ENCODE data around the gene ALG9.
"Not testable (repeated sequence)": the region's sequence is repeated elsewhere in the genome, so short reads cannot be mapped to it uniquely, and the experiment has no call there.

The ALG9 gene

DNA sequence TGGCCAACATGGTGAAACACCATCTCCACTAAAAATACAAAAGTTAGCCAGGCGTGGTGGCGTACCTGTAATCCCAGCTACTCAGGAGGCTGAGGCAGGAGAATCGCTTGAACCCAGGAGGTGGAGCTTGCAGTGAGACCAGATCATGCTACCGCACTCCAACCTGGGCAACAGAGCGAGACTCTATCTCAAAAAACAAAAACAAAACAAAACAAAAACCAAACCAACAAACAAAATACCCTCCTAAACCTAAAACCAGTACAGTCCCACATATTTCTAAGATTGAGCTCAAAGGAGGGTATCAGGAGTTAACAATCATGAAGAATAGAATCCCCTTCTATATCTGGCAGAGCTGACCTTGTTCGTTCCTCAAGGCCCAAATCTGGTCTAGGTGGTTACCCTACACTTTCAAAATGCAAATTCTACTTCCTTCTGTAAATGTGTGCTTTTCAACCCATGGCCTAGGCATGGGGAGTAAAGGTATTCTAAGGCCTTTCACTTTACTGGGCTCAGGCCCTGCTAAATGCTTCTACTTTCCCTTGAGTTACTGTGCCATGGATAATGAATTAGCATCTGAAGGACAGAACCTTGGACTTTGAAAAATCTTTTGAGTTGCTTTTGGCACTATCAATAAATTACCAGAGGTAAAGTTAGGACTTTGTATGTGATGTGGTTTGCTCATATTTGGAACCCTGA lies 94.8 kb downstream of the ALG9 start:
- no peak overlapping the region for H3K4me3 ChIP-seq (ENCODE audit: low read depth, low read length)
- TF ChIP-seq, protein P1, sequence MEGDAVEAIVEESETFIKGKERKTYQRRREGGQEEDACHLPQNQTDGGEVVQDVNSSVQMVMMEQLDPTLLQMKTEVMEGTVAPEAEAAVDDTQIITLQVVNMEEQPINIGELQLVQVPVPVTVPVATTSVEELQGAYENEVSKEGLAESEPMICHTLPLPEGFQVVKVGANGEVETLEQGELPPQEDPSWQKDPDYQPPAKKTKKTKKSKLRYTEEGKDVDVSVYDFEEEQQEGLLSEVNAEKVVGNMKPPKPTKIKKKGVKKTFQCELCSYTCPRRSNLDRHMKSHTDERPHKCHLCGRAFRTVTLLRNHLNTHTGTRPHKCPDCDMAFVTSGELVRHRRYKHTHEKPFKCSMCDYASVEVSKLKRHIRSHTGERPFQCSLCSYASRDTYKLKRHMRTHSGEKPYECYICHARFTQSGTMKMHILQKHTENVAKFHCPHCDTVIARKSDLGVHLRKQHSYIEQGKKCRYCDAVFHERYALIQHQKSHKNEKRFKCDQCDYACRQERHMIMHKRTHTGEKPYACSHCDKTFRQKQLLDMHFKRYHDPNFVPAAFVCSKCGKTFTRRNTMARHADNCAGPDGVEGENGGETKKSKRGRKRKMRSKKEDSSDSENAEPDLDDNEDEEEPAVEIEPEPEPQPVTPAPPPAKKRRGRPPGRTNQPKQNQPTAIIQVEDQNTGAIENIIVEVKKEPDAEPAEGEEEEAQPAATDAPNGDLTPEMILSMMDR (IDR thresholded peaks at IDR 0.05; ENCODE audit: borderline replicate concordance, insufficient read depth, low read depth, low read length) = no peak

GRCh38 chr11:111774955-111775710 lies 96.2 kb downstream of the ALG9 start:
- no peak overlapping the region for H3K4me3 ChIP-seq (ENCODE audit: low read depth, low read length)
- TF ChIP-seq, protein P1 (IDR thresholded peaks at IDR 0.05; ENCODE audit: borderline replicate concordance, insufficient read depth, low read depth, low read length) = no peak

DNA sequence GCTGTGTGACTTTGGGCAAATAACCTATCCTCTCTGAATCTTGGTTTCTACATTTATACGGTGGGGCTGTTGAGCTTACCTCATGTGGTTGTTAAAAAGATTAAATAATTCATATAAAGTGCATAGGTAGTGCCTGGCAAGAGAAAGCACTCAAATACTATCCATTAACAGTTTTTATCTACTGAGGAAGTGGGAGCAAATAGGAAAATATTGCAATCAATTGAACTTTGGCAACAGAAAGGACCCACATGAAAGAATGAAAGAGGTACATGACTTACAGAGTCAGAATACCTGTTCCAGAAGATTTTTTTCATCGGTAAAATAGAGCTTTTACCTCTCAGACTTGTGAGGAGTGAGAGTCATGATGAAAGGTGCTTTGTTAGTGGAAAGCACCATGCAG lies 98.8 kb downstream of the ALG9 start:
- no peak overlapping the region for H3K4me3 ChIP-seq (ENCODE audit: low read depth, low read length)
- TF ChIP-seq, protein P1 (IDR thresholded peaks at IDR 0.05; ENCODE audit: borderline replicate concordance, insufficient read depth, low read depth, low read length) = no peak

GRCh38 chr11:111771205-111771604 lies 100.2 kb downstream of the ALG9 start:
- not testable (repeated sequence) for H3K4me3 ChIP-seq (ENCODE audit: low read depth, low read length)

- H3K4me3 ChIP-seq (ENCODE audit: low read depth, low read length) = no peak overlapping the region
- TF ChIP-seq, protein P1 (IDR thresholded peaks at IDR 0.05; ENCODE audit: borderline replicate concordance, insufficient read depth, low read depth, low read length) = no peak
Measured at GRCh38 chr11:111770581-111771134, 100.7 kb downstream of the ALG9 start.

DNA sequence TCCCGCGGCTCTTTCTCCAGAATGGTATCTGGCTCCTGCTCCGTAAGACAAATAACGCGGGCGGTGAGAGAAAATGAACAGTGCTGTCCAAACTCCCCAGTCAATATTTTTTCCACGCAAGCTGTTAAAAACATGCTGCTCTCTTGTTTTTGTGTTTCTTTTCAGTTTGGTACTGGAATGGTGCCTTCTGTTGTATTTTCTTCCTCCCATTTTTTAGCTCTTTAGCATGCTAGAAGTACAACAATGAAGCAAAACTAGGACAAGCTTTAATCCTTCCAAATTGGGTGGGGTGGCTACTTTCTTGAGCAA lies 104.6 kb downstream of the ALG9 start:
- TF ChIP-seq, protein P1 (IDR thresholded peaks at IDR 0.05; ENCODE audit: borderline replicate concordance, insufficient read depth, low read depth, low read length) = no peak
- H3K4me3 ChIP-seq (ENCODE audit: low read depth, low read length) = peak overlapping the region; percentile 79

- peak within 1 kb of the TSS; percentile 79 for H3K4me3 ChIP-seq (ENCODE audit: low read depth, low read length)
- TF ChIP-seq, protein P1 (IDR thresholded peaks at IDR 0.05; ENCODE audit: borderline replicate concordance, insufficient read depth, low read depth, low read length) = no peak
Measured at GRCh38 chr11:111765984-111766833, 105.2 kb downstream of the ALG9 start, which contains the start of gene PPP2R1B. TSS of gene PPP2R1B (minus strand) at chr11:111766389. CDS start at chr11:111766361, 28 bp downstream.

Data from GM12875 (cell line).